PFSK-1 (cell line): ENCODE data around the gene DDX43. TPM values are rescaled to one million over a fixed set of nuclear protein-coding genes. Genes with fewer than 3 reads are reported as not detected.

Experiments
- FOXP2 ChIP-seq: optimal IDR thresholded peaks from 2 replicates; pipeline ENCODE3; 2011; ENCODE audit warnings: borderline replicate concordance, control low read depth, inconsistent platforms; ENCODE audit not compliant: insufficient read depth; ENCODE audit errors: extremely low read length, extremely low read depth
- POLR2AphosphoS5 ChIP-seq: IDR thresholded peaks from 2 replicates; pipeline ENCODE4 v1.6.1; 2012; ENCODE audit warnings: low read depth, mild to moderate bottlenecking, control low read depth, low read length, moderate library complexity
- SIN3A ChIP-seq: IDR thresholded peaks from 2 replicates; pipeline ENCODE4 v1.6.1; 2012; ENCODE audit warnings: mild to moderate bottlenecking, low read length, moderate library complexity, borderline replicate concordance; ENCODE audit not compliant: insufficient read depth
- TAF1 ChIP-seq: IDR thresholded peaks from 2 replicates; pipeline ENCODE4 v1.6.1; 2012; ENCODE audit warnings: low read length, control low read depth, borderline replicate concordance; ENCODE audit not compliant: insufficient read depth
- polyA plus RNA-seq: library from polyadenylated mRNA; unstranded; fragments of >200 nt; gene quantifications from one replicate; pipeline ENCODE4 v1.2.1, GENCODE V29; 2012; ENCODE audit warnings: low read depth, missing spikeins; ENCODE audit not compliant: insufficient read length
- TF ChIP-seq, protein P1 (sequence below), 2 experiments: IDR thresholded peaks; 2 replicates each; pipeline versions ENCODE4 v1.6.1 to v1.8.0; 2011 to 2012; ENCODE audit warnings: low read depth in 2 of 2, low read length in 2 of 2, control low read depth in 1 of 2, inconsistent platforms in 1 of 2, mild to moderate bottlenecking in 1 of 2, moderate library complexity in 1 of 2; ENCODE audit not compliant: insufficient read depth in 1 of 2

The DDX43 gene
- not detected for polyA plus RNA-seq

DNA sequence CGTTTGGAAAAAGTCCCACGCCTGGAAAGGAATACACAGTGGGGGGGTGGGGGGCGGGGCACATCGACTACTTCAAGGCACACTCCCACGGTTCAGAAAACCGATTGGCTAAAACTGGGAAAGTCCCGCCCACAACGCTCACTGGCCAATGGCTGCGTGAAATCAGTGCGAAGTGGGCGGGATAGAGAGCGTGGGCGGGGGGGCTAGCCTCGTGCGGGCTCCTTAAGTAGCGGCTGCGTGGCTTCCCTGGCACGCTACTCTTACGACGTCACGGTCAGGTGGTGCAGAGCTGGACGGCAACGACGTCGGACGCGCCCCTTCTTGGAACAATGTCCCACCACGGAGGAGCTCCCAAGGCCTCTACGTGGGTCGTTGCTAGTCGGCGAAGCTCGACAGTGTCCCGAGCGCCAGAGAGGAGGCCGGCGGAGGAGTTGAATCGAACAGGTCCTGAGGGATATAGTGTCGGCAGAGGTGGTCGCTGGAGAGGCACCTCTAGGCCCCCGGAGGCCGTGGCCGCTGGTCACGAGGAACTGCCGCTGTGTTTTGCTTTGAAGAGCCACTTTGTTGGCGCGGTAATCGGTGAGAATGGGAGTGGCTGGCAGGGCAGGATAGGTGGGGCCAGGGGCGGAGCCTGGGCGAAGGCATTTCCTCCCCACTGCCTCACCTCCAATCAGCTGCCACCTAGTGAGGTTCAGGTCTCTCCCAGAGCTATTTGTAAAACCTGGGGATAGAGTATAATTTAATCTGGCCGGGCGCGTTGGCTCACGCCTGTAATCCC is at the start of gene DDX43:
DDX43 (plus strand) TSS at position 252 of the 778 bp plus-strand sequence; CDS start at position 330, 78 bp downstream.
- TF ChIP-seq, protein P1, sequence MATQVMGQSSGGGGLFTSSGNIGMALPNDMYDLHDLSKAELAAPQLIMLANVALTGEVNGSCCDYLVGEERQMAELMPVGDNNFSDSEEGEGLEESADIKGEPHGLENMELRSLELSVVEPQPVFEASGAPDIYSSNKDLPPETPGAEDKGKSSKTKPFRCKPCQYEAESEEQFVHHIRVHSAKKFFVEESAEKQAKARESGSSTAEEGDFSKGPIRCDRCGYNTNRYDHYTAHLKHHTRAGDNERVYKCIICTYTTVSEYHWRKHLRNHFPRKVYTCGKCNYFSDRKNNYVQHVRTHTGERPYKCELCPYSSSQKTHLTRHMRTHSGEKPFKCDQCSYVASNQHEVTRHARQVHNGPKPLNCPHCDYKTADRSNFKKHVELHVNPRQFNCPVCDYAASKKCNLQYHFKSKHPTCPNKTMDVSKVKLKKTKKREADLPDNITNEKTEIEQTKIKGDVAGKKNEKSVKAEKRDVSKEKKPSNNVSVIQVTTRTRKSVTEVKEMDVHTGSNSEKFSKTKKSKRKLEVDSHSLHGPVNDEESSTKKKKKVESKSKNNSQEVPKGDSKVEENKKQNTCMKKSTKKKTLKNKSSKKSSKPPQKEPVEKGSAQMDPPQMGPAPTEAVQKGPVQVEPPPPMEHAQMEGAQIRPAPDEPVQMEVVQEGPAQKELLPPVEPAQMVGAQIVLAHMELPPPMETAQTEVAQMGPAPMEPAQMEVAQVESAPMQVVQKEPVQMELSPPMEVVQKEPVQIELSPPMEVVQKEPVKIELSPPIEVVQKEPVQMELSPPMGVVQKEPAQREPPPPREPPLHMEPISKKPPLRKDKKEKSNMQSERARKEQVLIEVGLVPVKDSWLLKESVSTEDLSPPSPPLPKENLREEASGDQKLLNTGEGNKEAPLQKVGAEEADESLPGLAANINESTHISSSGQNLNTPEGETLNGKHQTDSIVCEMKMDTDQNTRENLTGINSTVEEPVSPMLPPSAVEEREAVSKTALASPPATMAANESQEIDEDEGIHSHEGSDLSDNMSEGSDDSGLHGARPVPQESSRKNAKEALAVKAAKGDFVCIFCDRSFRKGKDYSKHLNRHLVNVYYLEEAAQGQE (IDR thresholded peaks at IDR 0.05; ENCODE audit: insufficient read depth in 1 of 2, low read depth in 2 of 2, low read length in 2 of 2): no peak
- TF ChIP-seq POLR2AphosphoS5 (no peak), TAF1 (no peak), SIN3A (no peak), FOXP2 (no peak)

DNA sequence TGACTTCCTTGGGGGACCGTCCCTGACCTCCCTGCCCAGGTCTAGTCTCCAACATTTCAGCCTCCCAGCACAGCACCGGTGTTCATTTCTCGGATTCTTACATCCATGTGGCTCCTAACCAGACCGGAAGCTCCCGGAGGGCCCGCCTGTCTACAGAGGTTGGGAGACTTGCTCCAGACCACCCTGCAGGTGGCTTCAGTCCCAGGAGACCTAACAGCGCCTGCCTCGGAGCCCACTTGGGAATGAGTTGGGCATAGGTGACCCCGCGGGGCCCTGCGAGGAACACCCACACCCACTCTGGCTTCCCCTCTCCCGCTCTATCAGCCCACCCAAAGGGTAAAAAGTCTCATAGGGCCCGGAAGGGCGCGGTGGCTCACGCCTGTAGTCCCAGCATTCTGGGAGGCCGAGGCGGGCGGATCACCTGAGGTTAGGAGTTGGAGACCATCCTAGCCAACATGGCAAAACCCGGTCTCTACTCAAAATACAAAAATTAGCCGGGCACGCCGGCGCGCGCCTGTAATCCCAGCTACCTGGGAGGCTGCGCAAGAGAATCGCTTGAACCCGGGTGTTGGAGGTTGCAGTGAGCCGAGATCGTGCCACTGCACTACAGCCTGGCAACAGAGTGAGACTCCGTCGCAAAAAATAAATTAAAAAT is 46.0 kb upstream of the DDX43 start:
- no peak for TF ChIP-seq POLR2AphosphoS5
- TF ChIP-seq SIN3A: no peak
- no peak for TF ChIP-seq FOXP2

- TF ChIP-seq, protein P1 (IDR thresholded peaks at IDR 0.05; ENCODE audit: insufficient read depth in 1 of 2, low read depth in 2 of 2, low read length in 2 of 2): no peak
- no peak for TF ChIP-seq FOXP2
- TF ChIP-seq TAF1: no peak
- no peak for TF ChIP-seq POLR2AphosphoS5
- TF ChIP-seq SIN3A: no peak
These were observed 45.3 kb upstream of the DDX43 start for GRCh38 chr6:73349311-73349710.

GRCh38 chr6:73353636-73354593 is 40.7 kb upstream of the DDX43 start, which contains the start of gene DPPA5:
Gene DPPA5 (minus strand): TSS chr6:73354276. CDS start chr6:73354225, 51 bp downstream.
- TF ChIP-seq SIN3A (no peak), POLR2AphosphoS5 (no peak)

DNA sequence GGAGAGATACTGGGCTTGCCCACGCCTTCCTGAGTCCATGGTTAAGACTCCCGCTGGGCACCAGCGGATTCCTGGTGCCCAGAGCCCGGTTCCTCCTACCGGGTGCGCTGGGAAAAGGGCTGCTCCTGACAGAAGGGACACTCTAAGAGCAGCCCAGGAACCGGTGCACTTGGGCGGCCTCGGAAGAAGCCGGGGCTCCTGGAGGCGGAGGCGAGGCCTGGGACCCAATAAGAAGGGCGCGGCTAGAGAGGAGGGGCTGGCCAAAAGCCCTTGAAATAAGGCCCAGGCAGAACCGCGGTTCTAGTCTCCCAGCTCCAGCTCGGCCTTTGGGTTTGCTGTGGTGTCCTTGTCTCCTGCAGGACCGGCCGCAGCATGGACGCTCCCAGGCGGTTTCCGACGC is 32.3 kb upstream of the DDX43 start, which contains the start of gene KHDC3L:
KHDC3L (plus strand) TSS at position 301 of the 400 bp plus-strand sequence; CDS start at position 373, 72 bp downstream.
- TF ChIP-seq, protein P1 (IDR thresholded peaks at IDR 0.05; ENCODE audit: insufficient read depth in 1 of 2, low read depth in 2 of 2, low read length in 2 of 2): no peak
- TF ChIP-seq TAF1: no peak
- no peak for TF ChIP-seq SIN3A
- TF ChIP-seq FOXP2: no peak
- TF ChIP-seq POLR2AphosphoS5: no peak
